Measurements from ENCODE around the gene ZDHHC11.
"Not testable (repeated sequence)": the region's sequence is repeated elsewhere in the genome, so short reads cannot be mapped to it uniquely, and the experiment has no call there.

ZDHHC11 gene

DNA sequence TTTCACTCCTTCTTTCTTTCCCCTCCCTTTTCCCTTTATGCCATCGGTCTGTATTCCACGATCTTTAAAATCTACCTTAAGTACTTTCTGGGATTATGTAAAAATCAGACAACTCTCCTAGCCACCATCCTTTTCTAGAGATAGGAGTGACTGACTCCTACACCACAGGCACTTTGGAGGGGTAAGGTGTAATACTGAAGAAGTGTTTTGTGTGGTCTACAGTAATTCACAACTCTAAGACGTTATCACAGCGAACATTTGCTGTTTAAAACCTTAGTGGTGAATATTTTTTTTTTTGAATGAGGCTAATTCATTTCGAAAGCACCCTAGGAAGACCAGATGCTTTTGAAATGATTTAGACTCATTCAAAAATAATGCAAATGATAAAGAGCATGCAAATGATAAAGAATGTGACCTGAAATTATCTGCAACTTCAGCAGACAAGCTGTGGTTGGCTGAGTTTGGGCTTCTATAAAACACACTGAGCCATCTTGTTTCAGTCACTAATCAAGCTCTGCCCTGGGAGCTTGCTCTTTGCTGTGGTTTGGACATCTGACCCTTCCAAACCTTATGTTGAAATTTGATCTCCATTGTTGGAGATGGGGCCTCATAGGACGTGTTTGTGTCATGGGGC, 52.2 kb downstream of the ZDHHC11 start:
- not testable (repeated sequence) for FAIRE-seq

DNA sequence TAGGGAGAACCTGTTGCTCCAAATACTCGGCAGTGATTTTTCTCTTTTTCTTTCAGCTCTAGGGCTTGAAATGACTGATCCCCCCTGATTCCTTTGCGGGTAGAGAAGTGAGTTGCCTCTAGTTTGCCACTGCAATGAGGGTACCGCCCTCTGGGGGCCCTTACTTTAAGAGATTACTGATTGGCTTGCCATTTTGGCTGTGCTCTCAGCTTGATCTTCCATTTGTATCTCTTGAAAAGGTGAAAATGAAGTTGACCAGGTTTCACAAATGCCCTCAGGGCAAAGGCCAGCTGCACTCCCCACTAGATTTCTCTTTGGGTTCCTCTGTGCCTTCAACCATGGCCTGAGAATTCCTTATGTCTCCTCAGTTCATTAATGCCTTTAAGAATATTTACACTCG, 52.8 kb downstream of the ZDHHC11 start:
- FAIRE-seq, result not testable (repeated sequence)

DNA sequence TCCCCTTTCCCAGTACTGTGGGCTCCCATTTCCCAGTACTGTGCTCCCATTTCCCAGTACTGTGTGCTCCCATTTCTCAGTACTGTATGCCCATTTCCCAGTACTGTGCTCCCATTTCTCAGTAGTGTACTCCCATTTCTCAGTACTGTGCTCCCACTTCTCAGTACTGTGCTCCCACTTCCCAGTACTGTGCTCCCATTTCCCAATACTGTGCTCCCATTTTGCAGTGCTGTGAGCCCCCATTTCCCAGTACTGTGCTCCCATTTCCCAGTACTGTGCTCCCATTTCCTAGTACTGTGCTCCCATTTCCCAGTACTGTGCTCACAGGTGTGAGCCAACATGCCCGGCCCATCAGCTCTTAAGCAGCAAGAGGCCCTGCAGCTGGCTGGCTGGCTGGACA, 54.9 kb downstream of the ZDHHC11 start:
- not testable (repeated sequence) for FAIRE-seq

DNA sequence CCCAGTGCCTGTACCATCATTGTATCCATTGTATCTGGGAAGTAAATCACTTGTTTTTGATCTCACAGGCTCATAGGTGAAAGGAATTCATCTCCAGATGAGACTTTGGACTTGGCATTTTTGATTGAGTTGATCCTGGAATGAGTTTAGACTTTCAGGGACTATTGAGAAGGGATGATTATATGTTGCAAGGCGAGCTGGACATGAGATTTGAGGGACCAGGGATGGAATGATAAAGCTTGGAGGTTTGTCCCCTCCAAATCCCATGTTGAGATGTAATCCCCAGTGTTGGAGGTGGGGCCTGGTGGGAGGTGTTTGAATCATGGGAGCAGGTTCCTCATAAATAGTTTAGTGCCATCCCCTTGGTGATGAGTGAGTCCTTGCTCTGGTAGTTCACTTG, 55.8 kb downstream of the ZDHHC11 start:
- FAIRE-seq, result not testable (repeated sequence)

DNA sequence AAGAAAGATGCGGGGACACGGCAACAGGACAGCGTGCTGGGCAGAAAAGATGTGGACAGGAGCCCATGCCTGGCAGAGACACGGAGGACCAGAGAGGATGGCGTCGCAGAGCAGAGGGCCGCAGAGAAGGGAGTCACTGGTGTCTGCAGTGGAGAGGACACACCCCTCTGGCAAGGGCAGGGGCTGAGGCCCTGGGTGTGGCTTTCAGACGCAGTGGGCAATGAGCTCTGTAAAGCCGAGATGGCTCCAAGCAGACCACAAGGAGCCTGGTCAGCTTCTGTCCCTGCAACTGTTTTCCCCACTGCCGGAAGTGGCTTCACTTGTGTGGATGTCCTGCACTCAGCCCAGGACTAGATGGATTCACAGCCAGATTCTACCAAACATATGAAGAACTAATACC, 62.1 kb downstream of the ZDHHC11 start:
- FAIRE-seq, result not testable (repeated sequence)

DNA sequence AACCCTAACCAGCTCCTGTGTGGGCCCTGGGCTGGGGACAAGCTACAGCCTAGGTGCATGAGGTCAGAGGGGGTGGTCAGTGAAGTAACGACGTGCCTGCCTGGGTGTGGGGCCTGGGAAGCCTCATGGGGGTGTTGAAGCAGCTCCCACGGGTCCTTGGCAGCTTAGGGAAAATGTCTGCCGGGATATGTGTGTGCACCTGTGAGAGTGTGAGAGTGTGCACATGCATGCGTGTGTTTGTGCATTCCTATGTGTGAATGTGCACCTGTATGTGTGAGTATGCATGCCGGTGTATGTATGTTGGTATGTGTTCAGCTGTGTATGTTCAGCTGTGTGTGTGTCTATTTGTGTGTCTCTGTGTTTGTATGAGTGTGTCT, 62.9 kb downstream of the ZDHHC11 start:
- not testable (repeated sequence) for FAIRE-seq

DNA sequence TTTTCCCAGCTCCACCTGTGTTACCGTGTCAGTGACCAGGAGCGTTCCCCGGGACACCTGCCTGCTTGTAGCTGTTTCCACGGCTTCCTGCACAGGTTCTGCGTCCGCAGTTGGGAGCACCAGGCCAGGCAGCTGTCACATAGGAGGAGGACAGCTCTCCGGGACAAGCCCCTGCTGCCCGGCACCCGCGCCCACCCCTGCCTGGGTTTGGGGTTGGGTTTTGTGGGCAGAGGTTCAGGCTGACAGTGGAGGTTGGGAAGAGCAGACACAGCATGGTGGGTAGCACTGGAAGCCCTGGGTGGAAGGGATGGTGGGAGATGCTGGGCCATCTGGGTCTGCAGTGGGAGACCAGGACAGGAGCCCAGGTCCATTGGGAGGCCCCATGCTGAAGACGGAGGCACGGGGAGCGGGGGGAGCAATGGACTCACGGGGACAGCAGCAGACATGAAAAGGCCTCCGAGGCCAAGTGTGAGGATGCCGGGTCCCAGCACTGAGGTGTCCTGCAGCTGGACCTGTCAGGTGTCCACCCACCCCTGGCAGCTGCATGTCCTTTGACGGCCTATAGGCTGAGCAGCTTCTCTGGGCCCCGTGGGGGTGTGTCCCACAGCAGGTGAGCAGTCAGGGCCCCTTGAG, 63.4 kb downstream of the ZDHHC11 start:
- not testable (repeated sequence) for FAIRE-seq

DNA sequence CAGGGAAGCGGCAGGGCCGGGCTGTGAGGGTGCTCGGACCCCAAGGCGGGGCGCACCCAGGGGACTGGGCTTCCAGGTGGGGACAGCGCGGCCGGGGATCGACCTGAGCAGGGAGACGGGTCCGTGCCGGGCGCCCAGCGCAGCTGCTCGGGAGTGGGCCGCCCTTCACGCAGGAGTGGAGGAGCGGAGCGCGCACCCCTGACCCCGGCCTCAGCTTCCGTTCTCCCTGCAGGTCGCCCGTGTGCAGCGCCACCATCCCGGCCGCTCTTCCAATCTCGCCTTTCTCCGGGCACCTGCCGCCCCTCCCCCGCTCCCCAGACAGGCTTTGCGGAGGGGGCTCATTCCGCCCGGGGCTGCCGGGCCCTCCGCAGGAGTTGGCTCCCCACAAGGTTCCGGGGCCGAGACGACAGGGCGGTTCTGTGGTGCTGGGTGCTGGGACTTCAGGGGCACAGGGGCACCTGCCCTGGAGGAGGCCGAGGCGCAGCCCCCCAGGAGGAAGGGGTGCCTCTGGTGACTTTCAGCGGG, 65.5 kb downstream of the ZDHHC11 start:
- not testable (repeated sequence) for FAIRE-seq

DNA sequence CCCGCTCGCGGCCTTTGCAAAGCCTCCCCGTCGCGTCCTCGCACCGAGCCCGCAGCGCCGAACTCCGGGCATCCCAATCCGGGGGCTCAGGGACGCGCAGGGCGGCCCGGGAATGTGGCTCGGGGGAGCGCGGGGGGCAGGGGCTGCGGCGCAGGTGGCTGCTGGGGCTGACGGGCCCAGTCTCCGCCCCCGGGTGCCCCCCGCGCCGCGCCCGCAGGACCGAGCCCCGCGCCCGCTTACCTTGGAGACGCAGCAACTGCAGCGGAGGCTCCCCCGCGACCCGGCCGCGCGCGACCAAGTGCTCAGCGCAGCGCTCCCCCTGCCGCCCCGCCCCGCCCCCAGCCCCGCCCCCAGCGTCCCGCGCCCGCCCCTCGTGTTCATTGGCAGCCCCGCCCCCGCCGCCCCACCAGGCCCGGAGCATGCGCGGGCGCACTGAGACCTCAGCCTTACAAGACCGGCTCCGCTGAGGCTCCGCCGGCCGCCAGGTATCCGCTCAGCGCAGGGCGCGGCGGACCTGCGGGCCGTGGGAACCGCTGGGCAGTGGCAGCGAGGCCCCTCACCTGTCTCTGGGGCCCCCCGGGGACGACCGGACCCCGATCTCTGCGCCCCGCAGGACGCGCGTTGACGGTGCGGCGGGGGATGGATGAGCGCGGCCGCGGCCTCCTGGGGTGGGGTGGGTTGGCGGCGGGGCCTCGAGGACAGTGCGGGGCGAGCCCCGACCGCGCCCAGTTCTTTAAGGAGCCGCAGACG, 66.2 kb downstream of the ZDHHC11 start, which contains the start of gene ZDHHC11B:
Gene ZDHHC11B, minus strand, starts transcription at position 302 of the 750 bp plus-strand sequence. CDS start 17,810 bp downstream, outside the sequence.
- FAIRE-seq, result not testable (repeated sequence)

DNA sequence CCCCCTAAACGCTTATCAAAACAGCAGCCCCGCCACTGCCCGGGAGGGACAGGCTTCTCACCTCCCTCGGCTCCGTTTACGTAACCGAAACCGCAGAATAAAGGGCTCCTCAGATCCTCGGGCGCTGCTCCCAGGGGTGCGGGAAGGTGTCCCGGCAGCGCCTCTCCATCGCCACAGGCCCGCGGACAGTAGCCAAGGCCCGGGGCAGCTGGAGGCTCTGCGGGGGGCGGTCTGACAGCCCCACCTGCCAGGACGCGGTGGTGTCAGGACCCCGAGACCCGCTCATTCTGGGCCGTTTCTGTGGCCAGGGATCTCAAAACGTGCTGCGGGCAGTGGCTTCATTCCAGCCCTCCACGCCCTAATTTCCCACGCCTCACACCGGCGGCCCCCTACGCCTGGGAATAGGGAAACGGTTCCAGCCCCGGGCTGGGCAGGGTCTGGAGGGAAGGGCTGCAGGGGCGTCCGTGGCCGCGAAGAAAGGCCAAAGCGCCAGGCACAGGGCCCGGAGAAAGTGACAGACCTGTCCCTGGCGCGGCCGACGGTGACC, 66.8 kb downstream of the ZDHHC11 start:
- FAIRE-seq, result not testable (repeated sequence)

DNA sequence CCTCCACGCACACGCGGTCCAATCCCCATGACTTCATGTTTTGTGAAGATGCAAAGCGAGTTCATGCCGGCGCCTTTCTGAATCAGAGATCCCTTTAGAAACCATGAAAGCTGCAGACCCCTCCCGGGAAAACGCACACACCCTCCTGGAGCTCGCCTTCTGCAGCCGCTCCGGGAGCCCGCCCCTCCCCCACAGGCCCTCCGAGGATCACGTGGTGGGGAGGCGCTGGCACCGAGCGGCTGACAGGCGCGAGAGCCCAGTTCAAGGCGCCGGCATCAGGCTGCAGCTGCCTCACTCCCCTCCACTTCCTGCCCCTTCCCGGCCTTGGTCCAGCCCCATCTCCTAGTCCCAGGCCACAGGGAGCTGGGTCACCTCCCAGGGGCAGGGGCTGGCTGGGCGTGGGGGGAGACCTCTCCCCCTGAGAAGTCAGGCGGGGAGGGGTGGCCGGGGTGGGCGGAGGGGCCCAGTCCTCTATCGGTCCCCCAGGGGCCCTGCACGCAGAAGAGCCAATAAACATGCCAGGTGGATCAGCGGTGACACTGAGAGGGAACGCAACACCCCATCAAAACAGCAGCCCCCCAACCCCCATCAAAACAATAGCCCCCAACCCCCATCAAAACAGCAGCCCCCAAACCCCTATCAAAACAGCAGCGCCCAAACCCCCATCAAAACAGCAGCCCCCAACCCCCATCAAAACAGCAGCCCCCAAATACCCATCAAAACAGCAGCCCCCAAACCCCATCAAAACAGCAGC, 67.6 kb downstream of the ZDHHC11 start:
- FAIRE-seq, result not testable (repeated sequence)

DNA sequence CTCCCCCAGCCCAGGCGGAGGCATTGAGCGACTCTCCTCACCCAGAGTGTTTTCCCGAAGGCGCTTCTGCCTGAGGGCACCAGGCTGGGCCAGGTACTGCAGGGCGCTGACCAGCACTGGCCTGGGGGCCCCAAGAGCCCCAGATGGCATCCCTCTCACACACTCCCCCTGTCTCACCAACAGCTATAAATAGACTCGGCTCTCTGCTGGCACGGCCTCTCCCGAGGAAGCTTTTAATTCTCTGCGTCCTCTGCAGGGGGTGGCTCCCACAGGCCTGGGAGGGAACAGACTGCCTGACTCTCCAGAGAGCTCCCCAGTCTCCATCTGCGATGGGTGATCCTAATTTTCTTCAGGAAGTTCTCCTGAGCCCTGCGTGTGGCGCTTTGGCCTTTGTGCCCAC, 68.4 kb downstream of the ZDHHC11 start:
- not testable (repeated sequence) for FAIRE-seq

DNA sequence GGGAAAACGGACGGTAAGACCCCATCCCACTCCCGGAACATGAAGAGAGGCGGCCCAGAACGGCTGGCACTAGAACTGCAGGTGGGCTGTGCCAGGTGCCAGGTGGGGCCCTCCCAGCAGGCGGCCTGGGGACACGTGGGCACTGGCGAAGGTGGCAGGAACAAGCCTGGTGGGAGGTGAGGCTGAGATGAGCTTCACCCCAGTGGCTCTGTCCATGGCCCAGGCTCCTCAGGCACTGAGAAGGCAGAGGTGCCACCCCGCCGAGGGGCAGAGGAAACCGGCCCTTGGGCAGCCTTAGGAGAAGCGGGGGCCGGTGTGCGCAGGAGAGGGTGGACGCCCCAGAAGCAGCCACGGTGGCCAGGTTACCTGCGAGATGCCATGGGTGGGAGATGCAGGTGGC, 70.2 kb downstream of the ZDHHC11 start:
- FAIRE-seq, result not testable (repeated sequence)

DNA sequence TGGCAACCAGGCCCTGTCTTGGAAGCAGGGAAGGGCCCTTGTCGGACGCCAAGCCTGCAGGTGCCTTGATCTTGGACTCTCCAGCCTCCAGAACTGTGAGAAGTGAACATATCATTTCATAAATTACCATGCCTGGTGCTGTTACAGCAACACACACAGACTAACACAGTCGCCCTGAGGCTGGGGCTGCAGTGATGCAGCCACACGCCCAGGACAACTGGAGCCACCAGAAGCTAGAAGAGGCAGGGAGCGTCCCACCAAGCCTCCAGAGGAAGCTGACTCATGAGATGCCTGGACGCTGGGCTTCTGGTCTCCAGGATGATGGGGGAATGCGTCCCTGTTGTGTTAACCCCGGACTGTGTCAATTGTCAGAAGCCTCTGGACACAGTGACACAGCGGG, 71.8 kb downstream of the ZDHHC11 start:
- FAIRE-seq, result not testable (repeated sequence)

DNA sequence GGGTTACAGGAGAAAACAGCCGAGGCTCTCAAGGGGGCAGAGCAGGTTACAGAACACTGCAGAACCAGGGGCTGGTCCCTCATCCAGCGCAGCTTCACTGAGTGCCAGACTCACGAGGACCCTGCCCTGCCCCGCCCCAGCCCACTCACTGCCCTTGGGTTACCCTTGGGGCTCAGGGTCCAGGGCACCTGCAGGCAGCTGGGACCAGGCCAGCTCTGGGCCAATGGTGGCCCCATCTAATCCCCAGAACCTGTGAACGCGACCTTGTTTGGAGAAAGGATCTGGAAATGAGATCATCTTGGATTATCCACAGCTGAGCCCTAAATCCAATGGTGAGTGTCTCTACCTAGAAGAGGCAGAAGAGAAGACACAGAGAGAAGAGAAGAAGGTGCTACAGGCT, 72.4 kb downstream of the ZDHHC11 start:
- not testable (repeated sequence) for FAIRE-seq

DNA sequence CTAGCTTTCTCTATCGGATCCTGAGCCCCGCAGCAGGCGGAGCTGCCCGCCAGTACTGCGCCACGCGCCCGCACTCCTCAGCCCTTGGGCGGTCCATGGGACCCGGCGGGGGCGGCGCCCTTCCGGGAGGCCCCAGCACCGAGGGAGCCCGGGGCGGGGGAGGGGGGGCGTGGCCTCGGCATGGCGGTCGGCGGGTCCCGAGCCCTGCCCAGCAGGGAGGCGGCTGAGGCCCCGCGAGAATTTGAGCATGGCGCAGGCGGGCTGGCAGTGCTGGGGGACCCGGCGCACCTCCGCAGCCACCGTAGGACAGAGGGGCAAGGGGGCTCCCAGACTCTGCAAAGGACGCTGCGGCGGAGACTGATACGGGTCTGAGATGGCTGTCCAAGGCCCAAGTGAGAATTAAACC, 73.0 kb downstream of the ZDHHC11 start:
- no peak for FAIRE-seq

DNA sequence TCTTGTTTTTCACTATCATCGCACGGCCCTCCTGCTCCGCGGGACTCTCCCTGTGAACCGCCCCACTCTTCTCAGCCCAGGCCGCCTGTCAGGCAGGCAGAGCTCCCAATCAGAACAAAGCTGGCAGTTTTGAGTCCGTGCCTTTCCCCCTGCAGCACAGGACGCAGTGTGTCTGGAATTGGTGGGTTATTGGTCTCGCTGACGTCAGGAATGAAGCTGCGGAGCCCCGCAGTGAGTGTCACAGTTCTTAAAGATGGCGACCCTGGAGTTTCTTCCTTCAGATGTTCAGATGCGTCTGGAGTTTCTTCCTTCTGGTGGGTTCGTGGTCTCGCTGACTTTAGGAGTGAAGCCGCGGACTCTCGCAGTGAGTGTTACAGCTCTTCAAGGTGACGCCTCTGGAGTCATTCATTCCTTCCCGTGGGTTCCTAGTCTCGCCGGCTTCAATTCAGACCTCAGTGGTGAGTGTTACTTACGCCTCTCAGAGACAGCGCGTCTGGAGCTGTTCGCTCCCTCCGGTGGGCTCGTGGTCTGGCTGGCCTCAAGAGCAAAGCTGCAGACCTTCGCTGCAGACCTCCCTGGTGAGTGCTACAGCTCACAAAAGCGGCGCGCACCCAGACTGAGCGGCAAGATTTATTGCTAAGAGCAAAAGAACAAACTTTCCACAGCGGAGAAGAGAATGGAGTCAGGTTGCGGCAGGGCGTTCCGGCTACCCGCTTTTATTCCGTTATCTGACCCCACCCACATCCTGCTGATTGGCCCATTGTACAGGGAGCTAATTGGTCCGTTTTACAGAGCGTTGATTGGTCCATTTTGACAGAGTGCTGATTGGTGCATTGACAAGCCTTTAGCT, 73.7 kb downstream of the ZDHHC11 start:
- no peak for FAIRE-seq

DNA sequence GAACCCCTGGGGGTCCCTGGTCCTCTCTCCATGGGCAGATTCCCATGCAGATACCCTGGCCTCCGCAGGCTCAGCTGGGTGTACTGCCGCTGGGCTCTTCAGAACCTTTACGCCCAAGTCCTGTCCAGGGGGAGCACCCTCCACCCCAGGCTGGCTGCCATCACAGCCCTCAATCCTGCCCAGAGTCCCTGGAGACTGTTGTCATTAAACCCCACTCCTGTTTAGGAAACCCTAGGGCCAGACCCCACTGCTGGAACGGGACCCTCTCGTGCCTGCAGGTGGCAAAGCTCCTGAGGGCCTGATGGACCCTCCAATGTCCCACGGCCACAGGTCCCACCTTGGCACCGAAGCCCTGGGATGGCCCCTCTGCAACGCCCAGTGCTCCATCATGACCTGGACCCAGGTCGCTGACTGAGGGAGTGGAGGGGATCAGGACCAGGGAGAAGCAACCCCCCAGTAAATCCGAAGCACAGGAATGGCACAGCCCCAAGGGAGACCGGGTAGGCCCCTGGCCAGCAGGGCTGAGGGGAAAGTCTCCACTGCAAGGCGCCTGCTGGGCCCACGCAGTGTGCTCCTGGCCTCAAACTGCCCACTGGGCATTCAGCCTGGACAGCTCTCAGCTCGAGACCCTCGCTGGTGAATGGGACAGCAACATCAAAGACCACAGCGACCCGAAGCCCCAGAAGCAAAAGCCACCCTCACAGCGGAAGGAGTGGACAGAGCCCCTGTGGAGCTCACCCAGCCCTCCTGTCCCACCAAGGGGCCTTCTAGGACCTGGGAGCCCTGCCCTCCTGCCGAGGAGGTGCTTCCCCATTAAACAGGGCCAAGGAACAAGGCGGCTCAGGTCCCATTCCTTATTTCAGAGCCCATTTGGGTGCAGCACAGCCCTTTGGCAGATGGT, 74.6 kb downstream of the ZDHHC11 start:
- no peak for FAIRE-seq

DNA sequence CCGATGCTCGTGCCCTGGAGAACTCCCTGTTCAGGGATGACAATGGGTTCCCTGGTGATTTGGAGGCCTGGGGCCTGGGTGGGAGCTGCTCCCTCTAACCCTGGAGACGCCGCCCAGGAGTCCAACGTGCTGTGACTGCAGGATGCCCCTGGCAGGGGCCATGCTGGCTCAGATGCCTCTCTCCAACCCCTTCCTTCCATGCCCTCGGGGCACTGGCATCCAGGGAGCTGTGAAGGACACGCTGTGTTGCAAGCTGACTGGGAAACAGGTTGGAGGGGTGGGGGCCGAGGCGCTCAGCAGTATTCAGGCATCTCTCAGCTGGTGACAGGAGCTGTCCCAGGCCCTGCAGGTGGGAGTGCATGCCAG, 75.2 kb downstream of the ZDHHC11 start:
- FAIRE-seq, result not testable (repeated sequence)

DNA sequence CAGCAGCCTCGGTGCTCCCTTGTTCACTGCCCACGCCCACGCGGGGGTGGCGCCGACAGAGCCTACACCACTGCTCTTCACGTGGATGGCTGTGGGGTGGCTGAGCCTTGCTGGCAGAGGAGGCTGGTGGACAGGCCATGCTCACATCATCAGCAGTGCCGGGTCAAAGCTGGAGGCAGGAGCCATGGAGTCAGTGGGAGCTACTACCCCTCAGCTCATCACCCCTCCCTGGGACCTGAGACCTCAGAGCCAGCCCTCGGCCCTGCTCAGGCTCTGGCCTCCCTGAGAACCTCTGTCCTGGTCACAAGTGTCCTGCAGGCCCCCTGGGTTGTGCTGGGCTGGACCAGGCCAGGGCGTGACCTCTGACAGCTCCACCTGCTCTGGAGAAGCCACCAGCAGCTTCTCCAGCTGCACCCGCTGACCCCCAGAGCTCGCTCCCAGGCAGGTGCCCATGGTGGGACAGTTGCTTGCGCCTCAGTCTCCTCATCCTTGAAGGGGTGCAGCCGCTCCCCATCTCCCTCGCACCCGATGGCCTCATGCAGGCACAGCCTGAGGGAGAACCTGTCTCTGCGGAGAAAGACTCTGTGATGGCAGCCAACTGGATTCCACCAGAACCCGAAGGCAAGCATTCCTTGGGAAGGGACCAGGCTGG, 75.8 kb downstream of the ZDHHC11 start:
- not testable (repeated sequence) for FAIRE-seq
